ENCODE results near the gene CWC22. TPM values are rescaled to one million over a fixed set of nuclear protein-coding genes. Genes with fewer than 3 reads are reported as not detected.

The CWC22 gene
- total RNA-seq, 1 experiment from 2014 or later, result 22.5 TPM

DNA sequence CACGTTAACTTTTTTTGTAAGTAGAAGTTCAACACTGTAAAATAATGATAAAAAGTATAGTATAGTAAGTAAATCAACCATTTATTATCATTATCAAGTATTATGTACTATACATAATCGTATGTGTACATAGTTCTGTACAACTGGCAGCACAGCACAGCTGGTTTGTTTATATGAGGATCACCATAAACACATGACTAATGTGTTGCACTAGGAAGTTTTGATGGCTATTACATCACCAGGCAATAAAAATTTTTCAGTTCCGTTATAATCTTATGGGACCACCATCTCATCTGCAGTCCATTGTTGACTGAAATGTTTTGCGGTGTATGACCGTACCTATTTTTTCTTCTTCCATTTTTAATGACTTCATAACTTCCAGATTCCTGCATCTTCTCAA lies 106.4 kb downstream of the CWC22 start:
- DNase-seq (ENCODE audit: low read depth), result no peak

DNA sequence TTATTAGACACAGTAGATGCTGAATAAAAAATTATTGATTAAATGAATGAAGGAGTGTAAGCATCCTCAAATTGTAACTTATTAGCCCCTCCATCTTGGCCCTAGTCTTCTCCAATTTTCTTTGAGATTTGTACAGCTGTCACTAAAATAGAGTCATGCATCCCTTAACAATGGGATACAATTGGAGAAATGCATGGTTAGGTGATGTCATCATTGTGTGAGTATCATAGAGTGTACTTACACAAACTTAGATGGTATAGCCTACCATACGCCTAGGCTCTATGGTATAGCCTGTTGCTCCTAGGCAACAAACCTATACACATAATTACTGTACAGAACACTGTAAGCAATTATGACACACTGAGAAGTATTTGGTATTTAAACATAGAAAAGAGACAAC lies 107.4 kb downstream of the CWC22 start:
- DNase-seq (ENCODE audit: low read depth), result no peak

DNA sequence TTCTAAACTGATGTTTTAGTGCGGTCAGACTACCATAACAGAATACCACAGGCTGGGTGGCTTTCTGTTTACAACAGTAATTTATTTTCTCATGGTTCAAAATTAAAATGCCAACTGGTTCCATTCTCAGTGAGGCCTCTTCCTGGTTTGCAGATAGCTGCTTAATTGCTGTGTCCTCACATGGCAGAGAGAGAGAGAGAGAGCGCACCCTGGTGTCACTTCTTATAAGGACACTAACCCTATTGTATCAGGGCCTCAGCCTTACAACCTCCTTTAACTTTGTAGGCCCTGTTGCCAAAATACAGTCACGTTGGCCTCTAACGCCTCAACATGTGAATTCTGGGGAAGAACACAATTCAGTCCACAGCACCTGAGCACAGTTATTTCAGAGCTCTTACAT lies 108.2 kb downstream of the CWC22 start:
- DNase-seq (ENCODE audit: low read depth), result peak; percentile 71

Small RNA genes within 50 kb of the gene (small RNA-seq; reads per million reads assigned to genes)
- not detected for gene RF00416

Other genes with a start within 250 kb of the CWC22 start
- gene ZNF385B, start 145.7 kb downstream of the CWC22 start, total RNA-seq (2014; rRNA removed; shearing (Covaris generic)), result 1.4 and 3.2 TPM in 2 replicates

Data from HT1080 (cell line).